ENCODE data around the gene HOXB5. TPM values are rescaled to one million over a fixed set of nuclear protein-coding genes. Genes with fewer than 3 reads are reported as not detected.

HOXB5 gene
- total RNA-seq, 2 experiments from 2014 or later: not detected

- no peak for DNase-seq
- no peaks in the 10 kb centered on the region for H3K9me3 Mint-ChIP-seq
- H3K4me1 Mint-ChIP-seq: peaks cover 27% of the 10 kb centered on the region
- no peak for ATAC-seq (ENCODE audit: low read depth)
- POLR2A ChIA-PET: no interaction called here
- H3K27me3 Mint-ChIP-seq: peaks cover 75% of the 10 kb centered on the region
- no peaks in the 10 kb centered on the region for H3K36me3 Mint-ChIP-seq
- H3K4me3 Mint-ChIP-seq: peak overlapping the region; percentile 11
- H3K27ac Mint-ChIP-seq: no peak overlapping the region
Observed at GRCh38 chr17:48609033-48609432, 15.5 kb upstream of the HOXB5 start.

- Mint-ChIP-seq H3K4me1 (peaks cover 28% of the 10 kb centered on the region), H3K36me3 (no peaks in the 10 kb centered on the region), H3K4me3 (no peak overlapping the region), H3K27ac (no peak overlapping the region), H3K9me3 (no peaks in the 10 kb centered on the region), H3K27me3 (peaks cover 73% of the 10 kb centered on the region)
- DNase-seq (no peak), ATAC-seq (ENCODE audit: low read depth) (no peak)
- POLR2A ChIA-PET: no interaction called here
Observed at GRCh38 chr17:48608494-48608834, 14.9 kb upstream of the HOXB5 start.

- H3K4me1 Mint-ChIP-seq: peaks cover 29% of the 10 kb centered on the region
- no peak overlapping the region for H3K4me3 Mint-ChIP-seq
- no peak for ATAC-seq (ENCODE audit: low read depth)
- POLR2A ChIA-PET: interaction anchor here (0.6 to 1.1 kb wide), 3 partner anchors 14 to 527 kb away, joined by 3 to 4 read pairs (median 3); partner anchors contain the start of gene HOXB5
- H3K27ac Mint-ChIP-seq: no peak overlapping the region
- DNase-seq: no peak
- H3K27me3 Mint-ChIP-seq: peaks cover 79% of the 10 kb centered on the region
- no peaks in the 10 kb centered on the region for H3K36me3 Mint-ChIP-seq
- H3K9me3 Mint-ChIP-seq: no peaks in the 10 kb centered on the region
Observed at GRCh38 chr17:48606892-48607614, 13.5 kb upstream of the HOXB5 start.

GRCh38 chr17:48605991-48606891, 12.7 kb upstream of the HOXB5 start:
- peaks cover 81% of the 10 kb centered on the region for H3K27me3 Mint-ChIP-seq
- no peaks in the 10 kb centered on the region for H3K36me3 Mint-ChIP-seq
- H3K9me3 Mint-ChIP-seq: no peaks in the 10 kb centered on the region
- DNase-seq: no peak
- no peak for ATAC-seq (ENCODE audit: low read depth)
- H3K4me1 Mint-ChIP-seq: peaks cover 29% of the 10 kb centered on the region
- POLR2A ChIA-PET: interaction anchor here (0.6 to 1.1 kb wide), 3 partner anchors 13 to 526 kb away, joined by 3 to 4 read pairs (median 3); partner anchors contain the start of gene HOXB5
- H3K4me3 Mint-ChIP-seq: no peak overlapping the region
- H3K27ac Mint-ChIP-seq: no peak overlapping the region

GRCh38 chr17:48605409-48605919, 11.9 kb upstream of the HOXB5 start:
- H3K27ac Mint-ChIP-seq: no peak overlapping the region
- ATAC-seq (ENCODE audit: low read depth) (no peak), DNase-seq (no peak)
- no peak overlapping the region for H3K4me3 Mint-ChIP-seq
- POLR2A ChIA-PET: no interaction called here
- no peaks in the 10 kb centered on the region for H3K36me3 Mint-ChIP-seq
- no peaks in the 10 kb centered on the region for H3K9me3 Mint-ChIP-seq
- peaks cover 85% of the 10 kb centered on the region for H3K27me3 Mint-ChIP-seq
- peaks cover 28% of the 10 kb centered on the region for H3K4me1 Mint-ChIP-seq

GRCh38 chr17:48604770-48605329, 11.3 kb upstream of the HOXB5 start, which contains the start of gene HOXB6:
HOXB6 (minus strand) TSS chr17:48604986; CDS start chr17:48598150, 6,836 bp downstream.
- no peak for ATAC-seq (ENCODE audit: low read depth)
- peaks cover 27% of the 10 kb centered on the region for H3K4me1 Mint-ChIP-seq
- peak within 1 kb of the TSS; percentile 82 for H3K4me3 Mint-ChIP-seq
- H3K9me3 Mint-ChIP-seq: no peaks in the 10 kb centered on the region
- no peaks in the 10 kb centered on the region for H3K36me3 Mint-ChIP-seq
- H3K27ac Mint-ChIP-seq: no peak within 1 kb of the TSS
- peaks cover 91% of the 10 kb centered on the region for H3K27me3 Mint-ChIP-seq
- POLR2A ChIA-PET: no interaction called here
- no peak for DNase-seq

GRCh38 chr17:48603959-48604769, 10.6 kb upstream of the HOXB5 start:
- POLR2A ChIA-PET: no interaction called here
- ATAC-seq (ENCODE audit: low read depth): no peak
- peak overlapping the region; percentile 82 for H3K4me3 Mint-ChIP-seq

GRCh38 chr17:48601539-48602425, 8.2 kb upstream of the HOXB5 start:
- Mint-ChIP-seq H3K27ac (no peak overlapping the region), H3K4me3 (peak overlapping the region; percentile 19), H3K27me3 (peaks cover 95% of the 10 kb centered on the region), H3K36me3 (no peaks in the 10 kb centered on the region), H3K9me3 (no peaks in the 10 kb centered on the region), H3K4me1 (peaks cover 35% of the 10 kb centered on the region)
- no peak for DNase-seq
- POLR2A ChIA-PET: interaction anchor here (0.6 to 0.9 kb wide), 4 partner anchors 13 to 518 kb away, joined by 3 to 4 read pairs (median 4); no protein-coding TSS in a partner anchor
- no peak for ATAC-seq (ENCODE audit: low read depth)

More at GRCh38 chr17:48603959-48604769, 10.6 kb upstream of the HOXB5 start:
- peaks cover 25% of the 10 kb centered on the region for H3K4me1 Mint-ChIP-seq
- H3K27me3 Mint-ChIP-seq: peaks cover 91% of the 10 kb centered on the region
- no peak for DNase-seq
- no peaks in the 10 kb centered on the region for H3K9me3 Mint-ChIP-seq
- no peak overlapping the region for H3K27ac Mint-ChIP-seq
- no peaks in the 10 kb centered on the region for H3K36me3 Mint-ChIP-seq

- ATAC-seq (ENCODE audit: low read depth) (no peak), DNase-seq (no peak)
- Mint-ChIP-seq H3K9me3 (no peaks in the 10 kb centered on the region), H3K4me1 (peaks cover 42% of the 10 kb centered on the region), H3K36me3 (no peaks in the 10 kb centered on the region), H3K27me3 (peaks cover 95% of the 10 kb centered on the region), H3K27ac (no peak overlapping the region), H3K4me3 (no peak overlapping the region)
- POLR2A ChIA-PET: interaction anchor here (0.6 to 0.9 kb wide), 5 partner anchors 13 to 517 kb away, joined by 3 to 4 read pairs (median 3); no protein-coding TSS in a partner anchor
Observed at GRCh38 chr17:48601207-48601538, 7.6 kb upstream of the HOXB5 start.

- H3K4me3 Mint-ChIP-seq: no peak overlapping the region
- ATAC-seq (ENCODE audit: low read depth): no peak
Observed at GRCh38 chr17:48600244-48601098, 6.9 kb upstream of the HOXB5 start.

GRCh38 chr17:48599354-48599753, 5.8 kb upstream of the HOXB5 start:
- ATAC-seq (ENCODE audit: low read depth): no peak
- Mint-ChIP-seq H3K27me3 (peaks cover 96% of the 10 kb centered on the region), H3K4me3 (no peak overlapping the region), H3K36me3 (no peaks in the 10 kb centered on the region), H3K27ac (no peak overlapping the region), H3K9me3 (no peaks in the 10 kb centered on the region), H3K4me1 (peaks cover 40% of the 10 kb centered on the region)
- POLR2A ChIA-PET: interaction anchor here (0.6 kb wide), 1 partner anchor 466 kb away, joined by 3 read pairs; no protein-coding TSS in a partner anchor
- DNase-seq: no peak

More at GRCh38 chr17:48600244-48601098, 6.9 kb upstream of the HOXB5 start:
- POLR2A ChIA-PET: interaction anchor here (0.6 to 0.9 kb wide), 4 partner anchors 14 to 117 kb away, joined by 3 to 4 read pairs (median 3); no protein-coding TSS in a partner anchor
- Mint-ChIP-seq H3K4me1 (peaks cover 42% of the 10 kb centered on the region), H3K27me3 (peaks cover 96% of the 10 kb centered on the region), H3K9me3 (no peaks in the 10 kb centered on the region), H3K36me3 (no peaks in the 10 kb centered on the region), H3K27ac (no peak overlapping the region)
- DNase-seq: no peak
